HCT116 (cell line): Measurements from ENCODE around the gene PCLO. TPM values are rescaled to one million over a fixed set of nuclear protein-coding genes. Genes with fewer than 3 reads are reported as not detected.

ENCODE experiments used
- ATAC-seq: fragments of 200-7000 bp; cut with Tn5 transposase; 2 replicates; pipeline ENCODE4 v1.9.1; 2020; ENCODE audit warnings: mild to moderate bottlenecking, moderate library complexity
- BruUV-seq: library from RNA; stranded (reverse); fragments of 400-500 nt; replicated peaks from 2 replicates; lab custom pipeline; 2021; lab: Mats Ljungman, UMichigan
- CTCF ChIA-PET: fragments of 300-600 bp; sonication (Branson Sonifier 250); formaldehyde crosslinking; loops from one replicate; lab custom pipeline; 2021; ENCODE audit warnings: antibody characterized with exemption; lab: Charles Lee
- POLR2A ChIA-PET: fragments of 300-600, 350-600 bp; sonication (Branson Sonifier 250); formaldehyde crosslinking; loops from one replicate; lab custom pipeline; 2021; ENCODE audit warnings: antibody characterized with exemption; lab: Charles Lee
- RAD21 ChIA-PET, 2 experiments: fragments of 300-600 bp; sonication (Branson Sonifier 250); formaldehyde crosslinking; loops; one replicate each; lab custom pipeline; 2023; ENCODE audit warnings: low total read pairs in 2 of 2; ENCODE audit not compliant: uncharacterized antibody in 2 of 2, unreplicated experiment in 2 of 2, low non-redundant PET in 1 of 2; lab: Charles Lee
- DNase-seq: peaks from one replicate; pipeline ENCODE4 v3.0.0-alpha.2; 2010; ENCODE audit warnings: low read depth, low spot score
- H2AFZ ChIP-seq: fragments of 200-600 bp; shearing (Covaris generic), sonication (generic); 2 replicates; pipeline ENCODE4 v1.6.1; 2017; ENCODE audit warnings: low read depth, mixed run types, mixed read lengths, antibody characterized with exemption, low read length; ENCODE audit not compliant: poor library complexity, severe bottlenecking
- H3K27ac ChIP-seq: 2 replicates; pipeline ENCODE4 v1.5.1; 2012; ENCODE audit warnings: low read depth, low read length
- H3K27me3 ChIP-seq: fragments of 200-600 bp; sonication (generic); 2 replicates; pipeline ENCODE4 v1.6.1; 2016; ENCODE audit warnings: mixed run types, low read length, mixed read lengths; ENCODE audit not compliant: insufficient read depth
- H3K36me3 ChIP-seq, 2 experiments: fragments of 200-500 bp in 1 of 2; fragments of 200-600 bp in 1 of 2; sonication (Bioruptor generic) in 1 of 2; sonication (generic) in 1 of 2; 2 replicates each; pipeline versions ENCODE4 v1.5.1 to v1.6.1; 2014 to 2016; ENCODE audit warnings: low read length in 2 of 2, inconsistent platforms in 1 of 2, mixed read lengths in 1 of 2, mixed run types in 1 of 2; ENCODE audit not compliant: insufficient read depth in 2 of 2, control insufficient read depth in 1 of 2
- H3K4me1 ChIP-seq, 2 experiments: fragments of 200-600 bp in 1 of 2; sonication (generic) in 1 of 2; 2 replicates each; pipeline versions ENCODE4 v1.5.1 to v1.6.1; 2012 to 2017; ENCODE audit warnings: low read length in 2 of 2, inconsistent platforms in 1 of 2, mild to moderate bottlenecking in 1 of 2, mixed read lengths in 1 of 2, mixed run types in 1 of 2, moderate library complexity in 1 of 2; ENCODE audit not compliant: insufficient read depth in 2 of 2, control insufficient read depth in 1 of 2
- H3K4me2 ChIP-seq: fragments of 200-600 bp; sonication (generic); 2 replicates; pipeline ENCODE4 v1.6.1; 2017; ENCODE audit warnings: mixed run types, low read length, mixed read lengths
- H3K4me3 ChIP-seq, 2 experiments: fragments of 200-600 bp in 1 of 2; sonication (generic) in 1 of 2; replicated peaks in 1 of 2; 2 replicates each; pipeline ENCODE4 v1.5.1; 2011 to 2016; ENCODE audit warnings: low read length in 2 of 2, control low read depth in 1 of 2, low read depth in 1 of 2, mild to moderate bottlenecking in 1 of 2, mixed read lengths in 1 of 2, mixed run types in 1 of 2
- H3K79me2 ChIP-seq: fragments of 200-600 bp; sonication (generic); 2 replicates; pipeline ENCODE4 v1.6.1; 2017; ENCODE audit warnings: mild to moderate bottlenecking, mixed run types, low read length, moderate library complexity, mixed read lengths; ENCODE audit not compliant: insufficient read depth
- H3K9ac ChIP-seq: fragments of 200-600 bp; sonication (generic); 2 replicates; pipeline ENCODE4 v1.6.1; 2016; ENCODE audit warnings: low read length, mixed read lengths
- H3K9me2 ChIP-seq: fragments of 200-600 bp; sonication (generic), shearing (Covaris generic); 2 replicates; pipeline ENCODE4 v1.6.1; 2017; ENCODE audit warnings: mixed run types, mild to moderate bottlenecking, moderate library complexity; ENCODE audit not compliant: insufficient read depth
- H3K9me3 ChIP-seq, 2 experiments: fragments of 200-500 bp in 1 of 2; fragments of 200-600 bp in 1 of 2; sonication (Bioruptor generic) in 1 of 2; sonication (generic) in 1 of 2; 2 replicates each; pipeline ENCODE4 v1.6.1; 2014 to 2017; ENCODE audit warnings: low read length in 2 of 2, mixed read lengths in 2 of 2, inconsistent platforms in 1 of 2, low read depth in 1 of 2, mild to moderate bottlenecking in 1 of 2, mixed run types in 1 of 2, moderate library complexity in 1 of 2; ENCODE audit not compliant: control insufficient read depth in 1 of 2, insufficient read depth in 1 of 2
- H4K20me1 ChIP-seq: fragments of 200-600 bp; sonication (generic), shearing (Covaris generic); 2 replicates; pipeline ENCODE4 v1.6.1; 2017; ENCODE audit warnings: mixed run types, mild to moderate bottlenecking, moderate library complexity; ENCODE audit not compliant: insufficient read depth
- ATF3 ChIP-seq: IDR thresholded peaks from 2 replicates; pipeline ENCODE4 v1.6.1; 2012
- CBX3 ChIP-seq: IDR thresholded peaks from 2 replicates; pipeline ENCODE4 v1.6.1; 2012; ENCODE audit warnings: low read depth
- CEBPB ChIP-seq: IDR thresholded peaks from 2 replicates; pipeline ENCODE4 v1.6.1; 2012; ENCODE audit warnings: low read depth
- CTCF ChIP-seq, 3 experiments: fragments of 200-600 bp in 1 of 3; sonication (generic) in 1 of 3; IDR thresholded peaks in 2 of 3; conservative IDR thresholded peaks in 1 of 3; 2 replicates each; pipeline ENCODE4 v1.5.1; 2012 to 2017; ENCODE audit warnings: low read depth in 2 of 3, low read length in 2 of 3, antibody characterized with exemption in 1 of 3, borderline replicate concordance in 1 of 3, control low read depth in 1 of 3, mild to moderate bottlenecking in 1 of 3, mixed read lengths in 1 of 3, mixed run types in 1 of 3, moderate library complexity in 1 of 3; ENCODE audit not compliant: insufficient read depth in 1 of 3
- EZH2 ChIP-seq: fragments of 200-600 bp; sonication (generic); IDR thresholded peaks from 2 replicates; pipeline ENCODE4 v1.6.1; 2017; ENCODE audit warnings: antibody characterized with exemption, mixed run types
- EZH2phosphoT487 ChIP-seq: fragments of 200-600 bp; IDR thresholded peaks from 2 replicates; pipeline ENCODE4 v1.6.1; 2018; ENCODE audit warnings: antibody characterized with exemption, borderline replicate concordance
- MAX ChIP-seq: IDR thresholded peaks from 2 replicates; pipeline ENCODE4 v1.6.1; 2012
- POLR2AphosphoS5 ChIP-seq: IDR thresholded peaks from 2 replicates; pipeline ENCODE4 v1.6.1; 2011; ENCODE audit warnings: mild to moderate bottlenecking, low read depth, low read length, moderate library complexity
- RAD21 ChIP-seq: IDR thresholded peaks from 2 replicates; pipeline ENCODE4 v1.6.1; 2012; ENCODE audit warnings: low read depth, mild to moderate bottlenecking
- SP1 ChIP-seq: IDR thresholded peaks from 2 replicates; pipeline ENCODE4 v1.6.1; 2012; ENCODE audit warnings: low read depth
- SRF ChIP-seq: IDR thresholded peaks from 2 replicates; pipeline ENCODE4 v1.6.1; 2012; ENCODE audit warnings: low read depth
- YY1 ChIP-seq: IDR thresholded peaks from 2 replicates; pipeline ENCODE4 v1.6.1; 2011; ENCODE audit warnings: low read length, low read depth, moderate library complexity, mild to moderate bottlenecking; ENCODE audit not compliant: insufficient replicate concordance; ENCODE audit errors: extremely low read depth
- ZBTB33 ChIP-seq: IDR thresholded peaks from 2 replicates; pipeline ENCODE4 v1.6.1; 2011; ENCODE audit warnings: mild to moderate bottlenecking, low read length, moderate library complexity; ENCODE audit not compliant: insufficient replicate concordance; ENCODE audit errors: extremely low read depth
- intact Hi-C: fragments of 100-400 bp; cut with micrococcal nuclease; formaldehyde crosslinking; loops from 2 replicates; pipeline ENCODE4 v1.10.0; 2022
- total RNA-seq: library from RNA; stranded (reverse); gene quantifications from one replicate; pipeline ENCODE4 v1.2.1, GENCODE V29; 2021; ENCODE audit not compliant: unreplicated experiment

Gene PCLO
- total RNA-seq, 1 experiment from 2014 or later: 2.4 TPM

- no peaks in the 10 kb centered on the region for H3K79me2 ChIP-seq
- no peaks in the 10 kb centered on the region for H3K36me3 ChIP-seq
- no peak overlapping the region for H3K4me2 ChIP-seq
- H3K9me2 ChIP-seq: no peaks in the 10 kb centered on the region
- no peak for ATAC-seq
- H3K9me3 ChIP-seq: no peaks in the 10 kb centered on the region
- H4K20me1 ChIP-seq: no peaks in the 10 kb centered on the region
- H3K27ac ChIP-seq: no peak overlapping the region
- POLR2A ChIA-PET: no interaction called here
- H3K4me1 ChIP-seq: no peaks in the 10 kb centered on the region
- no peak overlapping the region for H3K4me3 ChIP-seq
- no peak overlapping the region for H3K9ac ChIP-seq
- no peaks in the 10 kb centered on the region for H3K27me3 ChIP-seq
- H2AFZ ChIP-seq: no peak overlapping the region
- RAD21 ChIA-PET: no interaction called here
- CTCF ChIA-PET: no interaction called here
- no peak for DNase-seq
- intact Hi-C loops: no loop called here
- TF ChIP-seq ATF3 (no peak), MAX (no peak), EZH2 (no peak), CBX3 (no peak), EZH2phosphoT487 (no peak), SP1 (no peak), SRF (no peak)
- BruUV-seq: no TSS peak
Observed at GRCh38 chr7:83119494-83119893, 43.2 kb downstream of the PCLO start.

GRCh38 chr7:83119026-83119382 lies 43.7 kb downstream of the PCLO start:
- H3K4me3 ChIP-seq: no peak overlapping the region
- POLR2A ChIA-PET: no interaction called here
- ATAC-seq: no peak
- H3K9ac ChIP-seq: no peak overlapping the region
- no peak overlapping the region for H2AFZ ChIP-seq
- H3K79me2 ChIP-seq: no peaks in the 10 kb centered on the region
- BruUV-seq: no TSS peak
- H3K36me3 ChIP-seq: no peaks in the 10 kb centered on the region
- H3K9me2 ChIP-seq: no peaks in the 10 kb centered on the region
- no peak for DNase-seq
- RAD21 ChIA-PET: no interaction called here
- H3K27me3 ChIP-seq: no peaks in the 10 kb centered on the region
- no peak overlapping the region for H3K4me2 ChIP-seq
- H3K27ac ChIP-seq: no peak overlapping the region
- no peaks in the 10 kb centered on the region for H4K20me1 ChIP-seq
- no peaks in the 10 kb centered on the region for H3K9me3 ChIP-seq
- H3K4me1 ChIP-seq: no peaks in the 10 kb centered on the region
- CTCF ChIA-PET: no interaction called here
- intact Hi-C loops: no loop called here
- TF ChIP-seq SP1: no peak
- no peak for TF ChIP-seq ZBTB33
- TF ChIP-seq POLR2AphosphoS5: no peak
- no peak for TF ChIP-seq CEBPB
- TF ChIP-seq CTCF (IDR thresholded peaks at IDR 0.05 in 2 of 3, conservative IDR thresholded peaks at IDR 0.05 in 1 of 3; ENCODE audit: borderline replicate concordance in 1 of 3, insufficient read depth in 1 of 3, low read depth in 2 of 3, low read length in 2 of 3): no peak
- TF ChIP-seq RAD21: no peak
- no peak for TF ChIP-seq YY1
